ENCODE data around the gene MRPL34.

DNA sequence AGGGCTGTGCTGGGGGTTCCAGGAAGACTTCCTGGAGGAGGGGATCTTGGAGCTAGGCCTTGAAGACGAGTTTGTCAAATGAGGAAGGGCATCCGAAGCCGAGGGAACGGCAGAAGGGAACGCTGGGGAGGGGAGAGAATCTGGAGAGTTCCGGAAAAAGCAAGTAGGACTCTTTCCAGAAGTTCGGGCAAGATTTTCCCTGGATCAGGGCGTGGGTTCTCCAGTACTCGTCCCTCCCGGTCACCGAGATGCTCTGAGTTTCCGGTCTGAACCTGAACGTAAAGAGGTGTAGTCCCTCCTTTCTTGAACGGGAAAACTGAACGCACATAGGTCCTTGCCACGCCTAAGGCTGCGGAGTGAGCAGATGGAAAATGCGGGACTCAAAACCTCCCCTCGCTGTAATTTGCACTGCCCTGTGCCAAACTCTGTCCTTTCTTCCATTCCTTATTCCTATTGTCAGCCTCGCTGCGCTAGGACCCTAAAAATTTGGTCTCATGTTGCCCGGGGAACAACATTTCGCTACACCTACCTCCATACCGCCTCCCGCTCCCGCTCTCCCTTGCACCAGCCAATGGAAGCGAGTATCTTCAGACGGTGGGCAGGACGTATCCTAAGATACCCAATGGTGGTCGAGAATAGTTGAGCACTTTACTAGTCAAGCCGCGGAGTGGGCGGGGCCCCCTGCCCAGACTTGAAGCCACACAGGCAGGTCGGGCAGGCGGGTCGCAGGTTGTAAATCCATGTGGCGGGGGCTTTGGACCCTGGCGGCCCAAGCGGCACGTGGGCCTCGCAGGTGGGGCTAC is 31.4 kb downstream of the MRPL34 start, which contains the start of gene GTPBP3:
- TF ChIP-seq, protein P1, sequence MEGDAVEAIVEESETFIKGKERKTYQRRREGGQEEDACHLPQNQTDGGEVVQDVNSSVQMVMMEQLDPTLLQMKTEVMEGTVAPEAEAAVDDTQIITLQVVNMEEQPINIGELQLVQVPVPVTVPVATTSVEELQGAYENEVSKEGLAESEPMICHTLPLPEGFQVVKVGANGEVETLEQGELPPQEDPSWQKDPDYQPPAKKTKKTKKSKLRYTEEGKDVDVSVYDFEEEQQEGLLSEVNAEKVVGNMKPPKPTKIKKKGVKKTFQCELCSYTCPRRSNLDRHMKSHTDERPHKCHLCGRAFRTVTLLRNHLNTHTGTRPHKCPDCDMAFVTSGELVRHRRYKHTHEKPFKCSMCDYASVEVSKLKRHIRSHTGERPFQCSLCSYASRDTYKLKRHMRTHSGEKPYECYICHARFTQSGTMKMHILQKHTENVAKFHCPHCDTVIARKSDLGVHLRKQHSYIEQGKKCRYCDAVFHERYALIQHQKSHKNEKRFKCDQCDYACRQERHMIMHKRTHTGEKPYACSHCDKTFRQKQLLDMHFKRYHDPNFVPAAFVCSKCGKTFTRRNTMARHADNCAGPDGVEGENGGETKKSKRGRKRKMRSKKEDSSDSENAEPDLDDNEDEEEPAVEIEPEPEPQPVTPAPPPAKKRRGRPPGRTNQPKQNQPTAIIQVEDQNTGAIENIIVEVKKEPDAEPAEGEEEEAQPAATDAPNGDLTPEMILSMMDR (IDR thresholded peaks at IDR 0.05; ENCODE audit: low read length): no peak
- no peak for TF ChIP-seq EZH2 (optimal IDR thresholded peaks at IDR 0.05; ENCODE audit: low read depth, low read length)
- no peak for TF ChIP-seq EZH2phosphoT487 (IDR thresholded peaks at IDR 0.05; ENCODE audit: low read length)

All from MM.1S (cell line).